Brain pericyte (primary cell): ENCODE data around the gene ZNF792.
A peak's percentile ranks its signal among the peaks of the same experiment; 100 is the strongest.
"Not testable (repeated sequence)": the region's sequence is repeated elsewhere in the genome, so short reads cannot be mapped to it uniquely, and the experiment has no call there.

Source experiments
- DNase-seq: peaks from one replicate; pipeline ENCODE4 v3.0.0-alpha.2; 2012; ENCODE audit warnings: low read depth, low spot score

The ZNF792 gene

DNA sequence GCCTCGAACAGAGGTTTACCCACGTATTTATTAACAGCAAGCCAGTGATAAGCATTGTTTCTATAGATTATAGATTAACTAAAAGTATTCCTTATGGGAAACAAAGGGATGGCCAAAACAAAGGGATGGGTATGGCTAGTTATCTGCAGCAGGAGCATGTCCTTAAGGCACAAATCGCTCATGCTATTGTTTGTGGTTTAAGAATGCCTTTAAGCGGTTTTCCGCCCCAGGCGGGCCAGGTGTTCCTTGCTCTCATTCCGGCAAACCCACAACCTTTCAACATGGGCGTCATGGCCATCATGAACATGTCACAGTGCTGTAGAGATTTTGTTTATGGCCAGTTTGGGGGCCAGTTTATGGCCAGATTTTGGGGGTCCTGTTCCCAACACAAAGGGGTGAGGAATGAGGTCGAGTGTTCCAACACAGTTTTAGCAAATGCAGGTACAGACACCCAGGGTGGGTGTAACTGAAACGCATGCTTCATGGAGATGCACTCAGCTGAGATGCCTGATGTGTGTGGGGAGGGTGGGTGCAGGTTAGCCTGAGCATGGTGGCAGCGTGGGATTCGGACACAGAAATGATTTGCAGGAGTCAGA is 6.3 kb upstream of the ZNF792 start:
- DNase-seq, result not testable (repeated sequence)

- no peak for DNase-seq
These were observed 5.7 kb upstream of the ZNF792 start for GRCh38 chr19:34969721-34970120.

DNA sequence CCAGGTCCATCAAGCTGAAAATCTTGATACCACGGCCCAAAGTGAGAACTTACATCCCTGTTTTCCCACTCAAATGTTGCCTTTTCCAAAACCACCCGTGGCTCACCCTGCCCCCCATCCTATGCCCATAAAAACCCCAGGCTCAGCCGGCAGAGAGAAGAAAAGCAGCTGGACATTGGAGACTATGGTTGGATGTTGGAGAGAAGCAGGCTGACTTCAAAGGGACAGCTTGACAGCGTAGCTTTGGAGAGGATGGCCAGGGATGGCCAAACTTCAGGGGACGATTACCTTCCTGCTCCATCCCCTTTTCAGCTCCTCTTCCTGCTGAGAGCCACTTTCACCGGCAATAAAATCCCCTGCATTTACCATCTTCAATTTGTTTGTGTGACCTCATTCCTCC is 3.5 kb upstream of the ZNF792 start:
- no peak for DNase-seq

DNA sequence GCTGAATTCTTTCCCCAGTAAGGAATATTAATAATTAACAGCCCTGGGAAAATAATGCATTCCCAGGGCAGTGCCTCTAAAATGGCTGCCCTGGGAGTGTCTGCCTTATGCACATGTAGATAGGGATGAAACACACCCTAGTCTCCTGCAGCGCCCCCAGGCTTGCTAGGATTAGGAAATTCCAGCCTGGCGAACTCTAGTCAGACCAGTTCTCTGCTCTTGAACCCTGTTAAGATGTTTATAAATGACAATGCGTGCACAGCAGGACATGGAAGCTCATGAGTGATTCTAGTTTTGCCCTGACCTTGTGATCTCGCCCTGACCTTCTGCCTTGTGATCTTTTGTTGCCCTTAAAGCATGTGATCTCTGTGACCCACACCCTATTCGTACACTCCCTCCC is 1.5 kb upstream of the ZNF792 start:
- DNase-seq, result not testable (repeated sequence)

- no peak for DNase-seq
These were observed 569 bp upstream of the ZNF792 start for GRCh38 chr19:34964598-34964997.

DNA sequence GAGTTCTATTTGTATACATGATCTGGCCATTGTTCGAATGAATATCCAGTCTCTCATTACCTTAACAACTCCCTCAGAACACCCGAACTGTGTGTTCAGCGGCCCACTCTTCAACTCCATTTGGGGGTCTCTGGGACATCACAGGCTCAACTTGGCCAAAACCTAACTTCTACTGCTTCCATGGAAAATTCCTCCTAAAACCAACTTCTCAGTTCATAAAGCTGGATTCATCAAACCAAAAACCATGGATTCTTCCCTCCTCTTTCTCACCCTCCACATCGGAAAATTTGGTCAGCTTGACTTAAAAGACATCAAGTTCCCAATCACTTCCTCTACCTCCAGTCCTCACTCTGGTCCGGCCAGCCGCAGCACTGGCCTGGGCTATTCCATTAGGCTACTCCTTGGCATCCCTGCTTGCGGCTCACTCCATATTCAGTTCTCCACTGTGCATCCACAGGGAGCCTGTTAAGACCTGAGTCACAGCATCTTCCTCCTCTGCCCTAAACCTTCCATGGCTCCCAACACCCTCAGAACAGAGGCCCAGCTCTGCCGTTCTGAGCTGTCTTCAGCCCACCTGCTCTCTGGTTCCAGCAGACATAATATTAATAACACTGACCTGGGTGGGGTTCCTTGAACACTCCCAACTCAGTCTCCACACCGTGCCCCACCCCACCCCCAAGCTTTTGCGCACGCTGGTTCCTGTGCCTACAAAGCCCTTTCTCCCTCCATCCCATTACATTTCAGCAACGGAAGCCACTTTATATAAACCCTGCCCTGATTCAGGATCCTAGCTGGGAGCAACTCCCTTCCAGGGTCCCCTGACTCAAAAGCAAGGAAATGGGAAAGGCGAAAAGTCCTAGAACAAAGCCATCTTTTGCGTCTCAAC is 1.1 kb downstream of the ZNF792 start:
- DNase-seq, result no peak

- DNase-seq, result no peak
These were observed 2.0 kb downstream of the ZNF792 start for GRCh38 chr19:34961775-34962686.

- no peak for DNase-seq
These were observed 2.9 kb downstream of the ZNF792 start for GRCh38 chr19:34960940-34961679.

DNA sequence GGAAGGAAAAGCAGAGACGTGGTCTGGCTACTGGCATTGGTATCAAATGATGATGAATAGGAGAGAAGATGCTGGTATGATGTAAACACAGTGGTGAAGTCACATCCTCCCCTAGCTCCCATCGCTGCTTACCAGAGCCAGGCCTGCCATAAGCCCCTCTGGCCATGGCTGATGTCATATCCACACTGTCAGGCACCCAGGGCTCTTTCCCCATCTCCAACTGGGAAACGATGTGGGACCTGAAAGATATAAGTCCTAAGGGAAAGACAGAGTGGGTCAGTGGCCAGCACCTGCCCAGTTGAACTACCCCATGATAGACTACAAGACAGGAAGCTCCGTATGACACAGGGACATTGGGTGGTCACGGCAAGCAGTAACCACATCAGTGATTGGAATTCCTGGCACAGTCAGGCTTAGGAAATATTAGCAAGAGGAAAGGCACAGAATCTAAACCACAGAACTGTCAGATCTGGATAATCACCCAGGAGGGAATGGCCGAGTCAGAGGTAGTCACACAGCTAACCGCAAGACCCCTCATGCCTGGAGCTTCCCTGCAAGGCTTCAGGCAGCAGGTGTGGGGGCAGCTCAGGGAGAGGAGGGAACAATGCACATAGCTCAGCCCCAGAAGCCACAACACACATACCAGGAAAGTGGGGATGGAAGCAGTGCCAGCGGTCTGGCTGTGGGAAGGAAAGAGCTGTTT is 3.8 kb downstream of the ZNF792 start:
- no peak for DNase-seq

- DNase-seq, result no peak
These were observed 5.0 kb downstream of the ZNF792 start for GRCh38 chr19:34959021-34959420.

DNA sequence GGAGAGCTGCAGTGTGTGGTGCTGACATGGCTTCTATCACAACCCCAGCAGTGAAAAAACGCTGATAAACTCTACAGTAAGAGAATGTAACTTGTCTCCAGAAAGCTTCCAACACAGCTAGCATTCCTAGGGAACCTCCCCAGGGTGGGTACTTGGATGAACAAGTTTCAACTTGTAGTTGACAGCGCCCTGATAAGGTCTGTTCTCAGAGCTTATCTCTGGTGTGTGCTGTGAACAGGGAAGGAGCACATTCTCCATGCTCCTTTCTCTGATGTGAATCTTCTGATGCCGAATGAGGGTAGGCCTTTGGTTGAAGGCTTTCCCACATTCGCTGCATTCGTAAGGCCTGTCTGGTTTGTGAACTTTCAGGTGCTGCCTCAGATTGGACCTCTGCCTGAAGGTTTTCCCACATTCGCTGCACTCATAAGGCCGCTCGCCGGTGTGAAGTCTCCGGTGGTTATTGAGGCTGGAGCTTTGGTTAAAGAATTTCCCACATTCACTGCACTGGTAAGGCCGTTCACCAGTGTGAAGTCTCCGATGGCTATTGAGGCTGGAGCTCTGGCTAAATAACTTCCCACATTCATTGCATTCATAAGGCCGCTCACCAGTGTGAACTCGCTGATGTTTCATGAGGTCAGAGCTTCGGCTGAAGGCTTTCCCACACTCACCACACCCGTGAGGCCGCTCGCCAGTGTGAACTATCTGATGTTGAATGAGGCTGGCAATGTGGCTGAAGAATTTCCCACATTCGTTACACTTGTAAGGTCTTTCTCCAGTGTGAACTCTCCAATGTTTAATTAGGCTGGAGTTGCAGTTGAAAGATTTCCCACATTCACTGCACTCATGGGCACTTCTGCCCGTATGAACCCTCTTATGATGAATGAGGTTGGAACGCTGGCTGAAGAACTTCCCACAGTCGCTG is 5.9 kb downstream of the ZNF792 start:
- DNase-seq, result no peak

DNA sequence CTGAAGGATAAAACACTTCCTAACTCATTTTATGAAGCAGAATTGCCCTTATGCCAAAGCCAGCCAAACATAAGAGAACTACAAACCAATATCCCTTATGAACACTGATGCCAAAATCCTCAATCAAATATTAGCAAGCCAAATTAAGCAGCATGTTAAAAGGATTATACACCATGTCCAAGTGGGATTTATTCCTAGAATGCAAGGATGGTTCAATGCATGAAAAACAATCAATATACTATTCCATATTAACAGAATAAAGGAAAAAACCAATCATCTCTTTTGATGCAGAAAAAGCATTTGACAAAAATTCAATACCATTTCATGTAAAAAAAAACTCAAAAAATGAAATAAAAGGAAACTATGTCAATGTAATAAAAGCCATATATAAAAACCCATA is 10.9 kb downstream of the ZNF792 start:
- no peak for DNase-seq

DNA sequence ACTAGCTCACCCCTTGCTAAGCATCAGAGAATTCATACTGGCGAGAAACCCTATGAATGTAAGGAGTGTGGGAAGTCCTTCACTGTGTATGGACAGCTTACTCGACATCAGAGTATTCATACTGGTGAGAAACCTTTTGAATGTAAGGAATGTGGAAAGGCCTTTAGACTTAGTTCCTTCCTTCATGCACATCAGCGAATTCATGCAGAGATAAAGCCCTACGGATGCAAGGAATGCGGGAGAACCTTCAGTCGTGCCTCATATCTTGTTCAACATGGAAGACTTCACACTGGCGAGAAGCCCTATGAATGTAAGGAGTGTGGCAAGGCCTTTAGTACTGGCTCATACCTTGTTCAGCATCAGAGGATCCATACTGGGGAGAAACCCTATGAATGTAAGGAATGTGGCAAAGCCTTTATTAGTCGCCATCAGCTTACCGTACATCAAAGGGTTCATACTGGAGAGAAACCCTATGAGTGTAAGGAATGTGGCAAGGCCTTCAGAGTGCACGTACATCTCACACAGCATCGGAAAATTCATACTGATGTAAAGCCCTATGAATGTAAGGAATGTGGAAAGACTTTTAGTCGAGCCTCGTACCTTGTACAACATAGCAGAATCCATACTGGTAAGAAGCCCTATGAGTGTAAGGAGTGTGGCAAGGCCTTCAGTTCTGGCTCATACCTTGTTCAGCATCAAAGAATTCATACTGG is 20.0 kb downstream of the ZNF792 start:
- DNase-seq, result no peak

- DNase-seq, result no peak
These were observed 25.1 kb downstream of the ZNF792 start for GRCh38 chr19:34938886-34939285.

DNA sequence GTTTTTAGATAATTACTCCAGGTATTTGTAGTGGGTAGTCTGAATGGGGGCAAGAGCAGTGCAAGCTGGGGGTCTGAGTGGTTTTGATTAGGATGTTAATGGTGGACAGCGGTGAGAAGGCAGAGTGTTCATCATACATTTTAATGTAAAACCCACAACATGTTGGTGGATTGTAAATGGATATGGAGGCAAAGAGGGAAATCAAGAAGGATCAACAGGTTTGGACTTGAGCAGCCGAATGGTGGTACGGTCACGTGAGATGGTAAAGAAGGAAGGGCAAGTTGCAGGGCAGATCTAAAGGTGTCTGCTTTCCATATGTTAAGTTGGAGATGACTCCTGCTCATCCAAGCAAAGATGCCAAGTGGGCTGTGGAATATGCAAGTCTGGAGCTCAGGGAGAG is 27.8 kb downstream of the ZNF792 start:
- no peak for DNase-seq

GRCh38 chr19:34932494-34932893 is 31.5 kb downstream of the ZNF792 start:
- no peak for DNase-seq

GRCh38 chr19:34926685-34927375 is 37.2 kb downstream of the ZNF792 start, which contains the start of gene ZNF30:
TSS of gene ZNF30 (plus strand) at chr19:34926903. CDS start at chr19:34929948, 3,045 bp downstream.
- peak; percentile 68 for DNase-seq

- no peak for DNase-seq
These were observed 37.7 kb downstream of the ZNF792 start for GRCh38 chr19:34926361-34926684.
